ENCODE measurements around the gene DNHD1. TPM values are rescaled to one million over a fixed set of nuclear protein-coding genes. Genes with fewer than 3 reads are reported as not detected.
"Not testable (repeated sequence)": the region's sequence is repeated elsewhere in the genome, so short reads cannot be mapped to it uniquely, and the experiment has no call there.

The DNHD1 gene
- total RNA-seq, 4 donors from 2014 or later: 3.4 to 10.5 (median 4.3) TPM

DNA sequence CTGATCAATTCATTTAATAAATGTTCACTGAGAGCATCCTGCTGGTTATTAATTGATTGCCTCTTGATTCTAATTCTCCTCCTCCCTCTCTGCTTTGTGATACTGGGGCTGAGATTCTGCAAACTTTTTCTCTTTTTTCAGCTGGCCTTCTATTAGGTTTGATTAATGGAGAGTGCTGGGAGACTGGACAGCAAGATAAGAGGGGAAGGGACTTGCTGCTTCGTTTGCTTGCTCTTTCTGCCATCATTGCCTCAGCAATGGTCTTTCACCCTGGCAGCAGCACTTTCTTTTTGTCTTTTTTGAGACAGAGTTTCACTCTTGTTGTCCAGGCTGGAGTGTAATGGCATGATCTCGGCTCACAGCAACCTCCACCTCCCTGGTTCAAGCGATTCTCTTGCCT lies 7.1 kb downstream of the DNHD1 start:
- in situ Hi-C loops (cut with MboI; ENCODE audit: low sequenced_read_pairs in 4 of 4): loop anchor here in 2 of 4 donors (10.0 kb wide), 2 partner anchors 119 to 129 kb away; no protein-coding TSS in a partner anchor
- Histone ChIP-seq H3K4me1 (no peaks in the 10 kb centered on the region), H3K27ac (no peak overlapping the region), H3K4me3 (no peak overlapping the region), H3K9me3 (no peaks in the 10 kb centered on the region), H3K27me3 (no peaks in the 10 kb centered on the region), H3K36me3 (peaks cover 0 to 25% of the 10 kb centered on the region in 2 donors)
- no peak for DNase-seq
- TF ChIP-seq, protein P1, sequence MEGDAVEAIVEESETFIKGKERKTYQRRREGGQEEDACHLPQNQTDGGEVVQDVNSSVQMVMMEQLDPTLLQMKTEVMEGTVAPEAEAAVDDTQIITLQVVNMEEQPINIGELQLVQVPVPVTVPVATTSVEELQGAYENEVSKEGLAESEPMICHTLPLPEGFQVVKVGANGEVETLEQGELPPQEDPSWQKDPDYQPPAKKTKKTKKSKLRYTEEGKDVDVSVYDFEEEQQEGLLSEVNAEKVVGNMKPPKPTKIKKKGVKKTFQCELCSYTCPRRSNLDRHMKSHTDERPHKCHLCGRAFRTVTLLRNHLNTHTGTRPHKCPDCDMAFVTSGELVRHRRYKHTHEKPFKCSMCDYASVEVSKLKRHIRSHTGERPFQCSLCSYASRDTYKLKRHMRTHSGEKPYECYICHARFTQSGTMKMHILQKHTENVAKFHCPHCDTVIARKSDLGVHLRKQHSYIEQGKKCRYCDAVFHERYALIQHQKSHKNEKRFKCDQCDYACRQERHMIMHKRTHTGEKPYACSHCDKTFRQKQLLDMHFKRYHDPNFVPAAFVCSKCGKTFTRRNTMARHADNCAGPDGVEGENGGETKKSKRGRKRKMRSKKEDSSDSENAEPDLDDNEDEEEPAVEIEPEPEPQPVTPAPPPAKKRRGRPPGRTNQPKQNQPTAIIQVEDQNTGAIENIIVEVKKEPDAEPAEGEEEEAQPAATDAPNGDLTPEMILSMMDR (IDR thresholded peaks at IDR 0.05 in 4 of 5, conservative IDR thresholded peaks at IDR 0.05 in 1 of 5): no peak
- no peak for TF ChIP-seq POLR2A (IDR thresholded peaks at IDR 0.05)
- no peak for ATAC-seq
- intact Hi-C loops (cut with DNase I; ENCODE audit: low total_unique reads): loop anchor here (2.0 to 5.0 kb wide), 2 partner anchors 62 to 125 kb away; partner anchors contain the start of gene HPX

DNA sequence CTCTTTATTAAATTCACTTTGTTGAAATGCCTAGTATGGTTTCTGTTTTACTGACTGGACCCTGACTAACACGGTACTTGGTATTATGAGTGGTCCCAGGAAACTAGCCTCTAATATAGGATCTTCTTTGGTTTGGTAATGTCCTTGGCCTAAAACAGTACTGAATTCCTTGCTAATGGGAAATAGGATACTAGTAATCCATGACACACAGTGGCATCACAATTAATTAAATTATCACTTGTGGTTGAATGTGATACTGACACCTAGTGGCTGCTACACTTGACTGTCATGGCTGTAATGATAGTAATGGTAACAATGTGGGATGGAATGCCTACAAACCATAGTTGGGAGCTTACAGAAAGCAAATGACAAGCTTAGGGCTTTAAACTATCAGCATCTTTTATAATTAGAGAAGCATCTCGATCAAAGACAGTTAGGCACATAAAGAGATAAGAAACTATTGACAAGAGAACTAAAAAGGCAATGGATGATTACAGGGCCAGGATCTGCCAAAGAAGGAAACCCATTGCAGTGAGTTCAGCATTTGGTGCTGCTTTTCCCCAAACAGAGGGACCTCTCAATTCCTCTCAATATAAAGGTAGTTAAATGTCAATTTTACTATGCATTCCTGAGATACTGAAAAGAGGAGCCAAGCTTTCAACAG lies 8.6 kb downstream of the DNHD1 start:
- H3K4me1 ChIP-seq: no peaks in the 10 kb centered on the region
- in situ Hi-C loops (cut with MboI; ENCODE audit: low sequenced_read_pairs in 4 of 4): loop anchor here in 2 of 4 donors (10.0 kb wide), 2 partner anchors 121 to 131 kb away; no protein-coding TSS in a partner anchor
- no peak for DNase-seq

DNA sequence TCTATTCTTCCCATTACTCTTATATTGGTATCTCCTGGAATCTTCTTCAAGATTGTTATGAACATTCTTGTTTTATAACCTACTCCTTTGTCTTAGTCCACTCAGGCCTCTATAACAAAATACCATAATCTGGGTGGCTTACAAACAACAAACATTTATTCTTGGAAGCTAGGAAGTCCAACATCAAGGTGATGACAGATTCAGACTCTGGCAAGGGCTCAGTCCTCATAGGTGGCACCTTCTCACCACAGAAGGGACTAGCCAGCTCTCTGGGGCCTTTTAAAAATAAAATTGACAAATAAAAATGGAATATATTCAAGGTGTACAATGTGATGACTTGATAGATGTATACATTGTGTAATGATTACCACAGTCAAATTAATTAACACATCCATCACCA lies 19.8 kb downstream of the DNHD1 start:
- no peaks in the 10 kb centered on the region for H3K27me3 ChIP-seq
- in situ Hi-C loops (cut with MboI; ENCODE audit: low sequenced_read_pairs in 4 of 4) (no loop called here), intact Hi-C loops (cut with DNase I; ENCODE audit: low total_unique reads) (no loop called here)
- no peaks in the 10 kb centered on the region for H3K4me1 ChIP-seq
- no peaks in the 10 kb centered on the region for H3K9me3 ChIP-seq
- ATAC-seq (no peak), DNase-seq (no peak)
- H3K4me3 ChIP-seq: no peak overlapping the region
- TF ChIP-seq POLR2A (IDR thresholded peaks at IDR 0.05): no peak
- TF ChIP-seq, protein P1 (IDR thresholded peaks at IDR 0.05 in 4 of 5, conservative IDR thresholded peaks at IDR 0.05 in 1 of 5): no peak
- H3K27ac ChIP-seq: no peak overlapping the region
- H3K36me3 ChIP-seq: no peaks in the 10 kb centered on the region

More for the DNA sequence above, 8.6 kb downstream of the DNHD1 start:
- ATAC-seq: peak in 1 of 2 donors; percentile 36
- Histone ChIP-seq H3K27me3 (no peaks in the 10 kb centered on the region), H3K27ac (no peak overlapping the region), H3K9me3 (no peaks in the 10 kb centered on the region), H3K4me3 (no peak overlapping the region), H3K36me3 (peaks cover 0 to 31% of the 10 kb centered on the region in 2 donors)
- intact Hi-C loops (cut with DNase I; ENCODE audit: low total_unique reads): loop anchor here (2.0 kb wide), 1 partner anchor 127 kb away; no protein-coding TSS in a partner anchor
- no peak for TF ChIP-seq POLR2A (IDR thresholded peaks at IDR 0.05)
- TF ChIP-seq, protein P1 (IDR thresholded peaks at IDR 0.05 in 4 of 5, conservative IDR thresholded peaks at IDR 0.05 in 1 of 5): peak; percentile 43 to 72 (median 53)

DNA sequence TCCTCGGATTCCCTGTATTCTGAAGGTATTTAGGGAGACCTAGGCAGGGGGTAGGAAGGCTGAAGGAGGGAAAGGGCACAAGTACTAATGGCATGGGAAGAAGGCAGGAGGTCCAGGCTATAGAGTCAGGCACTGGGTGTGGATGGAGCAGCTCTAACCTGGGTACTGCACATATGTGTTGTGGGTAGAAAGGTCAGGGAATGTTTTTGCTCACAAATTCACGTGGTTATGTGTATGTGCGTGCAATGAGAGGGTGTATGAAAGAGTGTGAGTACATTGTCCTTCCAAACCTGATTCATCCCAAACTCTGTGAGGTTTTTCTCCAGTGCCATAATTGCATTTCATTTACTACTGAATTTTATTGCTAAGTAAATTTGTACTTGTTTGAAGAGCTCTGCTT lies 23.2 kb downstream of the DNHD1 start:
- Histone ChIP-seq H3K4me3 (no peak overlapping the region), H3K4me1 (no peaks in the 10 kb centered on the region), H3K36me3 (no peaks in the 10 kb centered on the region), H3K27me3 (no peaks in the 10 kb centered on the region), H3K27ac (no peak overlapping the region), H3K9me3 (no peaks in the 10 kb centered on the region)
- in situ Hi-C loops (cut with MboI; ENCODE audit: low sequenced_read_pairs in 4 of 4): no loop called here
- ATAC-seq: no peak
- intact Hi-C loops (cut with DNase I; ENCODE audit: low total_unique reads): no loop called here
- no peak for DNase-seq
- TF ChIP-seq POLR2A (IDR thresholded peaks at IDR 0.05): no peak
- TF ChIP-seq, protein P1 (IDR thresholded peaks at IDR 0.05 in 4 of 5, conservative IDR thresholded peaks at IDR 0.05 in 1 of 5): no peak

DNA sequence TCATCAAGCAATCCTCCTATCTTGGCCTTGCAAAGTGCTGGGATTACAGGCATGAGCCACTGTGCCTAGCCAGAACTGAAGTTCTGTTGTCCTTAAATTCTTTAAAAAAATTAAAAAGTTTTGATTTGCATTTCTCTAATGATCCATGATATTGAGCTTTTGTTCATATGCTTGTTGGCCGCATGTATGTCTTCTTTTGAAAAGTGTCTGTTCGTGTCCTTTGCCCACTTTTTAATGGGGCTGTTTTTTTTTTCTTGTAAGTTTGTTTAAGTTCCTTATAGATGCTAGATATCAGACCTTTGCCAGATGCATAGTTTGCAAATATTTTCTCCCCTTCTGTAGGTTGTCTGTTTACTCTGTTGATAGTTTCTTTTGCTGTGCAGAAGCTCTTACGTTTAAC lies 24.9 kb downstream of the DNHD1 start:
- H3K9me3 ChIP-seq; intact Hi-C loops (cut with DNase I; ENCODE audit: low total_unique reads); ATAC-seq; in situ Hi-C loops (cut with MboI; ENCODE audit: low sequenced_read_pairs in 4 of 4); DNase-seq; H3K36me3 ChIP-seq; H3K4me3 ChIP-seq; H3K4me1 ChIP-seq; H3K27ac ChIP-seq; H3K27me3 ChIP-seq: not testable (repeated sequence)
